NCI-H526 (cell line): Measurements from ENCODE around the gene DAZAP2.
A peak's percentile ranks its signal among the peaks of the same experiment; 100 is the strongest.
"Not testable (repeated sequence)": the region's sequence is repeated elsewhere in the genome, so short reads cannot be mapped to it uniquely, and the experiment has no call there.

Experiments
- DNase-seq, 2 experiments: peaks; one replicate each; lab custom pipeline; 2025; lab: John Stamatoyannopoulos, UW

DAZAP2 gene

DNA sequence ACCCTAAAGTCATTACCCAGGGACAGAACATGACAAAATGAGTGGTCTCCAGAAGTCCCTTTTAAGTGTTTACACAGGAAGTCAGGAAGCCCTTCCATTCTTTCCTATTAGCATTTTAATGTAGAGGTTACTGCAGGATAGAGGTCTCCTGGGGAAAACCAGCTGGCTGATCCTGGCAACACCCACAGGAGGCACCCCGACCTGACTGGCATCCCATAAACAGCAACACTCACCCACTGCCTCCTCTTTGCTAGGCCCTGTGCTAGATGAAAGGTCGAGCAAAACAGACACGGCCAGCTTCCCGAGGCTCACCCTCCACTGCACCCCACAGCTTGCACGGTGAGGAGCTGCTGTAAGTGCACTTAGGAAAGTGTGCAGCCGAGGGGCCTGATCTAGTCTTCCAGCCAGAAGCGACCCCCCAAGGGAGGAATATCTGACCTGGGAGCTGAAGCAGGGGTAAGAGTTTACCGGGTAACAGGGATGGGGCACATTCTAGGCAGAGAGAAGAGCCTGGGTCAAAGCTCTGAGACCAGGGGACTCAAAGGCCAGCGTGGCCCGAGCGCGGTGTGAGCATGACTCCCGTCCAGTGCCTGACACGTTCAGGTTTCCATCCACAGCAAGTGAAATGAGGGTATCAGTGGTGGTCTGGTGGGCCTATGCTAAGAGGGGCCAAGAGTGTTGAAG is 9.0 kb downstream of the DAZAP2 start:
- DNase-seq, result no peak

- DNase-seq, result no peak
Measured at GRCh38 chr12:51253276-51253675, 14.7 kb downstream of the DAZAP2 start.

- DNase-seq, result no peak
Measured at GRCh38 chr12:51254536-51254935, 15.9 kb downstream of the DAZAP2 start.

DNA sequence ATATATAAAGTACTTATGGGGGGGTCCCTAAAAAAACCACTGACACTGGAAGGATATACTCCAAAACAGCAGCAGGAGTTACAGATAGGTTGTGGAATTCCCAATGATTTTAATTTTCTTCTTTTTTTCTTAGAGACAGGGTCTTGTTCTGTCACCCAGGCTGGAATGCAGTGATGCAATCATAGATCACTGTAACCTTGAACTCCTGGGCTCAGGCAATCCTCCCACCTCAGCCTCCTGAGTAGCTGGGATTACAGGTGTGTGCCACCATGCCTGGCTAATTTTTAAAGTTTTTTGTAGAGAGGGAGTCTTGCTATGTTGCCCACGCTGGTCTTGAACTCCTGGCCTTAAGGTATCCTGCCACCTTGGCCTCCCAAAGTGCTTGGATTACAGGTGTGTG is 21.0 kb downstream of the DAZAP2 start:
- DNase-seq, result not testable (repeated sequence)

GRCh38 chr12:51262758-51263177 is 24.1 kb downstream of the DAZAP2 start:
- peak in 1 of 2 experiments; percentile 38 for DNase-seq

GRCh38 chr12:51263341-51263740 is 24.7 kb downstream of the DAZAP2 start:
- no peak for DNase-seq

DNA sequence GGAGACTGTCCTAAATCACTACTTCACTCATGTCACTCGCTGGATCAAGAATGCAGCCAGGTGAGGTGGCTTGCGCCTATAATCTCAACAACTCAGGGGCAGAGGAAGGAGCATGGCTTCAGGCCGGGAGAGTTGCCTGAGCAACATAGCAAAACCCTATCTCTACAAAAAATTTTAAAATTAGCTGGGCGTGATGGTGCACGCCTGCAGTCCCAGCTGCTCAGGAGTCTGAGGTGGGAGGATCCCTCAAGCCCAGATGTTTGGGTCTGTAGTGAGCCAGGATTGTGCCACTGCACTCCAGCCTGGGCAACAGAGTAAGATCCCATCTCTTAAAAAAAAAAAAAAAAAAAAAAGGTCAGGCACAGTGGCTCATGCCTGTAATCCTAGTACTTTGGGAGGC is 25.7 kb downstream of the DAZAP2 start:
- DNase-seq, result no peak

- peak; percentile 16 to 32 for DNase-seq
Measured at GRCh38 chr12:51265024-51265423, 26.4 kb downstream of the DAZAP2 start.

- DNase-seq, result peak in 1 of 2 experiments; percentile 69
Measured at GRCh38 chr12:51269174-51270066, 30.8 kb downstream of the DAZAP2 start.

DNA sequence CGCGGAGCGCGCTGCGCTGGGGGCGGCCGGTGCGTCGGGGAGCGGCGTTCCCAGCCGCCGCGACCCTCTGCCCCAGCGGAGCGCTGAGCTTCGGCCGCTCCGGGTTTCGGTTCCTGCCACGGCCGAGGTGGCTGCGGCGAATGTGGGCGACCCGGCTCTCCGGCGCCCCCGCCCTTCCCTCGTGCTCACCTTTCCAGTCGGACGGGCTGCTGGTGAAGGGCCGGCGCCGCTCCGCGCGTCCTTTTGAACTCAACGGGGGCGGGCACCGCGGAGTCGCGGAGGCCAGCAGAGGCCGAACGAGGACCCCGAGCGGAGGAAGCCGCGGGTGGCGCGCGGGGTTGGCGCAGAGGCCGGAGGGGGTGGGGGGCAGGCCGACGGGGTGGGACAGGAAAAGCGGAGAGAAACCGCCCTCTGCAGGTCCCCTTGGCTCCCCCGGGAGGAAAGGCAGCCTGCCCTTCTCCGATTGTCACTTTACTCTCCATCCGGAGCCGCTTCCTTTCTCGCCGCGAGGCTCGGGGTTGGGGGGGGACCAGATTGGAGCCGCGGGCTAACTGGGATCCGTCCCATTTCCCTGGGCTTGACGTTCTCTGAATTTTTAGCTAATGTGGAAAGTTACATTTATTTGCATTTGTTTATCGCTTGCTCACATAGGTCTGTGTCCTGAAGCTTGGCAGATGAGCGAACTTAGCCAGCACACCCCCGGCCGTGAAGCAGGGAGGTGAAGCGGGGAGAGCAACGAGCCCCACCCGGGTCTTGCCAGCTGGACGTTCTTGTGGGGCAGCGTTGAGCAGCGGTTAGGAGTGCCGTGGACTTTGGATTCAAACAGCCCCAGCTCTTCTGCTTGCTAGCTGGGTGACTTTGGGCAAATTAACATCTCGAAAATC is 31.7 kb downstream of the DAZAP2 start, which contains the start of gene SMAGP:
Gene SMAGP (minus strand): TSS at position 349 of the 884 bp plus-strand sequence. CDS start 1,137 bp downstream, outside the sequence.
- peak in 1 of 2 experiments; percentile 81 for DNase-seq

DNA sequence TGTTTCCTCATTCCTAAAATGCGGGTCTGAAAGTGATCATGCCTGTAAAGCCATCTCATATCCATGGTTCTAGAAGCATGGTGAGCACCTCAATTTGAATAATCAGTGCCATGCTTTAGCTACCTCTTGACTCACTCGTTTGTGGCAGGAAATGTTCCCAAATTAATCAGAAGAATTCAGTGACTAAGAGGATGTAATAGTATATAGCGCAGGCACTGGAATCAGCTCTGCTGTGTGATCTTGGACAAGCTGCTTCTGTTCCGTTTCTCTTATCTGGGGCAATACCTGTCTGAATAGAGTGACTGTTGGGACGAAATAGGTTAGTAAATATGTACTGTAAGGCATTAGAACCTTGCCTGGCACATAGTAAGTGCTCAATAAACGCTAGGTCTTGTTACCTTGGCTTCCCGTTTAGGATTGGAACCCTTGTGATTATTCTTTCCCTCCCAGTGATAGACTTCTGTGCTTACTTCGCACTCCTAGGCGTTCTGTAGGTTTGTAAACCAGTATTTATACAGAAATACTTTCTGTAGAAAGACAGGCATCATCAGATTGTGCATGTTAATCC is 32.4 kb downstream of the DAZAP2 start:
- no peak for DNase-seq

- not testable (repeated sequence) for DNase-seq
Measured at GRCh38 chr12:51272810-51273209, 34.2 kb downstream of the DAZAP2 start.

DNA sequence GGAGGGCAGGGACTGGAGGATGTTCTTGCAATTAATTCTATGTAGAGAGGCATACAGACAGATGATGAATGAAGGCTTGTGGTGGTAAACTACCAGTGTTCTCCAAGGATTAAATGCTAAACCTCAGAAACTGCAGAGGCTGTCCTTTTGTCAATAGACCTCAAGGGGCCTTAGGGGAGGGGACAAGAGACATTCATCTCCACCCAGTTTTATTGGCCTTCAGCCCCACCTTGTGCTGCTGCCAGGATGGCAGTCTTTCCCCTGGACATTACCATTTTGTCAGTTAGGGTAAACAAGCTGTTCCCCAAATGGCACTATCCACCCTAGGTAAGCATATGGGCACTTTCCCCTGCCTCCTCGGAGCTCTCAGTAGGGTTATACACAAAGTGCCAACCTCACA is 36.5 kb downstream of the DAZAP2 start:
- no peak for DNase-seq

DNA sequence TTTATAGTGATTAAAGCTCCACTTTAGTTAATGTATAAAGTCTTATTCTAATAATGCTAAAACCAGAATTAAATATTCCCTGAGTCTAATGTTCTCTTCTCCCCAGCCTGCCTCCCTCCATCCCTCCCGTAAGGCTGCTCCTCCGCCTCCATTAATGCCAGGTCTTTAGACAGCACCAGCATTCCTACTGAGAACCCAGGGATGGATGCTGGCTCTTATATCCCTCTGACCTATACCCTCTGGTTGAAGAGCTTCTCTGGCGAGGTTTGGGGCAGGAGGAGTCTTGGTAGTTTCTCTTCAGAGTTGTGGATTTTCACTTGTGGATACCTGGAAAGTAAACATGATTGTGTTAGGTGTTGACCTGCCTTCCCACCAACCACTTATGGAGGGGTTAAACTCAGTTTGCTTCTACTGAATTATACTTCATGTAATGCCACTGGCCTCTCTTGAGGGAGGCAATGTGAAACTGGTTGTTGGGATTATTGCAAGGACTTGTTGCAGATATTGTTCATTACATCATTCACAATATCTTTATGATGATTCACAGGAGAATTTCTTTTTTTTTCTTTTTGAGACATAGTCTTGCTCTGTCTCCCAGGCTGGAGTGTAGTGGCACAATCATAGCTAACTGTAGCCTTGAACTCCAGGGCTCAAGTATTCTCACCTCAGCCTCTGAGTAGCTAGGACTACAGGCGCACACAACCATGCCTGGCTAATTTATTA is 42.7 kb downstream of the DAZAP2 start:
- no peak for DNase-seq

DNA sequence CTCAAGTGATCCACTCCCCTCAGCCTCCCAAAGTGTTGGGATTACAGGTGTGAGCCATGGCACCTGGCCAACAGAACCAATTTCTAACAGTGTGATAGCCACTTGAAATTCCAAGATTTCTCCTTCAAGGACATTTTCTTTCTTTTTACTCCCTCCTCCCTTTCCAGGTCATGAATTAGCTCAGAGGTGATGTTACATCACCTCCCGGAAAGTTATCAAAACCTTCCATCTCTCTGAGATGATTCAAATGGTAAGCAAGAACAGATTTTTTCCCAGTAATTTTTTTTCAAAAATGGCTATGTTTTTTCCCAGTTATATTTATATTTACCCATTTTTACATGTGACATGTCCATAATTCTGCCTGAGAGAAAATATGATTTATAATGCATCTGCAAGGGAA is 47.2 kb downstream of the DAZAP2 start:
- no peak for DNase-seq

DNA sequence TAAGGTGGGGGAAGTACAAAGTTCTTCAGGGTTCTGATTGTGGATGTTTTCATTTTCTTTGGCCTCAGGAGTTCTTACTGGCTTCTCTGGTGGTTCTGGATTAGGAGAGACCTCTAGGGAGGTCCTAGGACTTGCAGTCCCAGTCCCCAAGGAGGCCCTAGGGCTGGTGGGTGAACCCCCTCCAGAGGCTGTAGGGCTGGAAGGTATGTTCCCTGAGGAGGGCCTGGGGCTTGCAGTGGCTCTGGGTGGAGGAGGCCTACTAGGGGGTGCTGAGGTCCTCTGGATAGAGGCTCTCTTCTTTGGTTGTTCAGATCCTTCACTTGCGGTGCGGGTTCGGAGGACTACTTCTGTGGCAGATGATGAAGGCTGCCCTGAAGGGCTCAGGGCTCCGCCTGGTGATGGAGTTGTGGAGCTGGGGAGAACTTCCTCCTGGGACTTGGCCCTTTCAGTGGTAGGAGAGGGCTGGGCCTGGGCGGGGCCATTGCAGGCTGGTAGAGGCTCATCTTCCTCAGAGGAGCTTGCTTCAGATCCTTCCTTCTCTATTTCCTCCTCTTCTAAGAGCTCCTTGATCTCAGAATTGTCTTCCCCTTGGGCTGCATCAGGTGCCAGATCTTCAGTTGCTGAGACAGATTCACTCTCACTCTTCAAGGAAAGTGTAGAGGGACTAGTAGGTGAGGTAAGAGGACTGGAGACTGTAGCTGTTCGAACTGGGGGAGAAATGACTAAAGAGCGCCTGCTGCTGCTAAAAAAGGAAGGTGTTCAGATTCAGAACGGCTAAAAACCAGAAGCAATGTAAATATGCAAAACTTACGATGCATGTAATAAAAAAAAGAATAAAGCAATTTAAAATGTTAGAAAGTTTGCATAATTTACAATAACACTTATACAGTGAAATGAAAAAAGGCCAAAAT is 53.2 kb downstream of the DAZAP2 start:
- DNase-seq, result peak in 1 of 2 experiments; percentile 10
